Middle frontal gyrus (tissue), 1 donor: ENCODE results near the gene CCDC57.
"Not testable (repeated sequence)": the region's sequence is repeated elsewhere in the genome, so short reads cannot be mapped to it uniquely, and the experiment has no call there.

Source experiments
- DNase-seq: peaks from one replicate; pipeline ENCODE4 v3.0.0-alpha.2; 2015; ENCODE audit warnings: low spot score; ENCODE audit errors: extremely low spot score

CCDC57 gene

DNA sequence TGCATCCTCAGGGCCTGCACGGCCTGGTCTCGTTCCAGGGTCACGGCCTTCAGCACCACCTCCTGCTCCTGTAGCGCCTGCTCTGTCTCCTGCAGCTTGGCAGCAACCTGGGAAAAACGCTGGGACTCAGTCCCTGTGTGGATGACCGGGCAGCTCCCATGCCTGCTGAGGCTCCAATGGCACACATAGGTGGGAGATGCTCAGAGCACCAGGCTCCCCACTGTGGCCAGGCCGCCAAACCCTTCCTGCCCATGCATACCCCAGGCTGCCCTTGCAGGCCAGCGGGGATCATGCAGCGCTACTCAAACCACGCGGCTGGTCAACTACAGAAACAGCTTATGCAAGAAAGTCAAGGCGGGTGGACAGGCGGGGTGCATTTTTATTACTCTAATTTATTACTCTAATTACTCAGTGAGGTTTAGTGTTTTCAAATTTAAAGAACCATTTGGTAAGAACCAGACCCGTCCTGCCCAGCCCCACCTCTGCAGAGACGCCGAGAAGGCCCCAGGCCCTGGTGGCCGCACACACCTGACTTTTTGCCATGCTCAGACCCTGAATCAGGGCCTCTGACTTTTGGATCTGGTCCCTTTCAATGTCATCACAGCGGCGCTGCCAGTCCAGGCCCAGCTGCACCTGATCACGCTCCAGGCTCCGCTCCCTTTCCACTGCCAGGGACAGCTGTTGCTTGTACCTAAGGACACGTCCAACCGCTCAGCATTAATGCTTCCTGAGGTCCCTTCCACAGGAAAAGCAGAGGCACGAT, 34.0 kb downstream of the CCDC57 start:
- DNase-seq, result no peak

DNA sequence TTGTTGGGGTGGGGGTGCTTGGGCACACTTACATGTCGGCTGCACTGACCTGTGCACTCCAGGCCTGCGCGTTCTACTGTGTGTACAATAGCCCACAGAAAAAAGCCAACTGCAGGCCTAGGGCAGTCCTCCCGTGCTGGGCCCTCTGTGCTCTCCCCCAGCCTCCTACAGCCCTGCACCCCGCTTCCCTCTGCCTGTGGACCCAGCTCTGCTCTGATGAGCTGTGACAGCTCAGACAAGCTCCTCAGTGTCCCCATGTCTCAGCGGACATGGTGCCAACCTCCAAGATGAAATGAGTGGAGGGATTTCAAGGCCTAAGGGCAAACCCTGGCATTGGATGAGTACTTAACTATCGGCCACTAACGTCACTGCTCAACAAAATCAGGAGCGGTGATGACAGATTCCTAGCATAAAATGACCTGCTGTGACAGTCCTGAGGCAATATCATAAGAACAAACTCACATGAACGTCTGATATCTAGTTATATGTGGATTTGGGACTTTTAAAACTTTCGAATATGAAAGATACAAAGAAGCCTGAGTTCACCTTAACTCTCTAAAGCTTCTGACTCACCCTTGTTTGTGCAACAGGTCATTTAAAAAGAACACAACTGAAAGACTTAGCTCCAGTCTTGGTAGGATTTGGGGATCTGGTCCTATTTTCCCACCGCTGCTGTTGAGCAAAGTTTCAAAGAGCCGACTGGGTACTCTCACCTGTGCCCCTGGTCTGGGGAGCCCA, 34.7 kb downstream of the CCDC57 start:
- no peak for DNase-seq

GRCh38 chr17:82177276-82177675, 35.4 kb downstream of the CCDC57 start:
- DNase-seq, result no peak

- no peak for DNase-seq
These were observed 36.7 kb downstream of the CCDC57 start for GRCh38 chr17:82175951-82176350.

DNA sequence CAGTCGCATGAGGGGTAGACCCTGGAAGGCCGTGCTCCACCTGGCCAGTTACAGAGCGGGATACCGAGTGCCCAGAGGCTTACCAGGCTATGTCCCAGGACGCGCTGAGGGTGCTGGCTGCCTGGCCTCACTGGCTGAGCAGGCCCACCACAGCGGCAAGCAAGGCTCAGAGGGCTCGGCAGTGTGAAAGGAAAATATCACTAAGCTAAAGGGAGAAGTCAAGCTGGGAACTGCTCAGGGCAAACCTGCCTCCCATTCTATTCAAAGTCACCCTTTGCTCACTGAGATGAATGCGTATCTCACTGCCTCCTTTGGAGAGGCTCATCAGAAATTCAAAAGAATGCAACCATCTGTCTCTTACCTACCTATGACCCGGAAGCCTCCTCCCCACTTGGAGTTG, 37.4 kb downstream of the CCDC57 start:
- no peak for DNase-seq

- not testable (repeated sequence) for DNase-seq
These were observed 38.4 kb downstream of the CCDC57 start for GRCh38 chr17:82174042-82174857.

- DNase-seq, result no peak
These were observed 39.1 kb downstream of the CCDC57 start for GRCh38 chr17:82173351-82174041.

DNA sequence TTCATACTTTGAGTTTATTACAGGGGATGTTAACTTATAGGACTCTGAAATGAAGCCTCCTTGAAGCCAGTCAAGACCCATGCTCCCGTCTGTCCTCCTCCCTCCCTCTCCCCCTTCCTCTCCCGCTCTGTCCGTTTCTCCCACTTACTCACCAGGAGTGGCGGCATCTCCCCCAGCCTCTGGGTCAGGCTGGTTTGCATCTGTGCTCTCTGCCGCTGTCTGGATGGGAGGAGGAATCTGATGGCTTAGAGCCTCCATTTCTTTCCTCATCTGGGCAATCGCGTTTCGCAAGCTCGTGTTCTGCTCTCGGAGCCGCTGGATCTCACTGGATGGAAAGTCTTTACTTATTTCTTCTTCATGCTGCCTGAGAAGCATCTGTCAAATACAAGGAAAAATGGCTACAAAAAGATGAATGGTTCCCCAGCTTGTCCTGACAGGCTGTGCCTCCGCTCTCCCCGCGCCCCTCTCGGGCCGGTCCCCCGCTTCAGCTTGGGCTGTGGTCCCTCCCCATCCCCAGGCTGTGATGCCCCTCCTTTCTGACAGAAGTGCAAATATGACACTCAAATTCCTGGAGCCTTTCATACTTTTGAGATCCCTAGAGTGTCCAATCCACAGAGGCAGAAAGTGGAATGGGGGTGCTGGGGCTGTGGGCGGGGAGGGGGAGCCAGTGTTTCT, 40.0 kb downstream of the CCDC57 start:
- DNase-seq, result no peak

- DNase-seq, result no peak
These were observed 40.8 kb downstream of the CCDC57 start for GRCh38 chr17:82171750-82172375.

GRCh38 chr17:82170412-82170961, 42.2 kb downstream of the CCDC57 start:
- no peak for DNase-seq

DNA sequence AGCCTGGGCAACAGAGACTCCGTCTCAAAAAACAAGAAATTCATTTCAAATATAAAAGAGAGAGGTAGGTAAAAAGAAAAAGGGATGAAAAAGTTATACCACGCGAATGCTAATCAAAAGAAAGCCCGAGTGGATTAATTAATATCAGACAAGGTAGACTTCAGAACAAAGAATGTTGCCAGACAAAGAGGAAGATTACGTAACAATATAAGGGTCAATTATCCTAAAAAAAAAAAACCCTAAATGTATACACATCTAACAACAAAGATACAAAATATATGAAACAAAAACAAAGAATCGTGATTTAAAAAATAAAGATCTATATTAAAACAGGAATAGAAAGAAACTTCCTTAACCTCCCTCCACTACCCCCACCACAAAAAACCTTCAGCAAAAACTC, 44.1 kb downstream of the CCDC57 start:
- no peak for DNase-seq

DNA sequence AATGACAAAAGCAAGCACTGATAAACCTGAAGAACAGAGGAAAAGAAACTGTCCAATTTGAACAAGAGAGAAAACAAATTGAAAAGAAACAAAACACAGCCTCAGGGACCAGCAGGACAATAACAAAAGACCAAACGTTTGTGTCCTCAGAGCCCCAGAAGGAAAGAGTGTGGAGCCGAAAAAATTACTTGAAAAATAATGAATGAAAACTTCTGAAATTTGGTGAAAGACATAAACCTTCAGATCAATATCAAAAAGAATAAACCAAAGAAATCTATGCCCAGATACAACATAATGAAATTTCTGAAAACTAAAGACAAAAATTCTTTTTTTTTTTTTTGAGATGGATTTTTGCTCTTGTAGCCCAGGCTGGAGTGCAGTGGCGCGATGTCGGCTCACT, 45.6 kb downstream of the CCDC57 start:
- no peak for DNase-seq

DNA sequence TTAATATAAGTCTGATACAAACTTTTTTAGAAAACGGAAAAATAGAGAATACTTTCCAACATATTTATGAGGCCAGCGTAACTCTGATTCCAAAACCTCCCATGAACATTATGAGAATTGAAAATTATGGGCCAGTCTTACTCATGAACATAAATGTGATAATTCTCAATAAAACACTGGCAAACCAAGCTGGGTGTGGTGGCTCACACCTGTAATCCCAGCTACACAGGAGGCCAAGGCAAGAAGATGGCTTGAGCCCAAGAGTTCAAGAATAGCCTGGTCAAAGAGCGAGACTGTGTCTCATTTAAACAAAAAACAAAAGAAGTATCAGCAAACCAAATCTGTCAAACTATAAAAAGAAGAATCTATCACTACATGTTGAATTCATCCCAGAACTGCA, 47.8 kb downstream of the CCDC57 start:
- DNase-seq, result no peak

DNA sequence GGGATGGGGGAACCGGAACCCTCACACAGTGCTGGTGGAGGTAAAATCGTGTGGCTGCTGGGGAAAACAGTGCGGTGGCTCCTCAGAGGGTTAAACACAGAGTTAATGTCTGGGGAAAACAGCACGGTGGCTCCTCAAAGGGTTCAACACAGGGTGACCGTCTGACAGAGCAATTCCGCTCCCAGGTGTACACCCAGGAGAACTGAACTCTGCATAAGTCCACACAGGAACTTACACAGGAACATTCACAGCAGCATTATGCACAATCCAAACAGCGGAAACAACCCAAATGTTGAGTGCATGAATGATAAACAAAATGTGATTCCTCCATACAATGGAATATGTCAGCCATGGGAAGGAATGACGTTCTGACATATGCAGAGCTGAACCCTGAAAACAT, 51.4 kb downstream of the CCDC57 start:
- no peak for DNase-seq

GRCh38 chr17:82160075-82160474, 52.6 kb downstream of the CCDC57 start:
- no peak for DNase-seq

- no peak for DNase-seq
These were observed 53.8 kb downstream of the CCDC57 start for GRCh38 chr17:82158825-82159224.

DNA sequence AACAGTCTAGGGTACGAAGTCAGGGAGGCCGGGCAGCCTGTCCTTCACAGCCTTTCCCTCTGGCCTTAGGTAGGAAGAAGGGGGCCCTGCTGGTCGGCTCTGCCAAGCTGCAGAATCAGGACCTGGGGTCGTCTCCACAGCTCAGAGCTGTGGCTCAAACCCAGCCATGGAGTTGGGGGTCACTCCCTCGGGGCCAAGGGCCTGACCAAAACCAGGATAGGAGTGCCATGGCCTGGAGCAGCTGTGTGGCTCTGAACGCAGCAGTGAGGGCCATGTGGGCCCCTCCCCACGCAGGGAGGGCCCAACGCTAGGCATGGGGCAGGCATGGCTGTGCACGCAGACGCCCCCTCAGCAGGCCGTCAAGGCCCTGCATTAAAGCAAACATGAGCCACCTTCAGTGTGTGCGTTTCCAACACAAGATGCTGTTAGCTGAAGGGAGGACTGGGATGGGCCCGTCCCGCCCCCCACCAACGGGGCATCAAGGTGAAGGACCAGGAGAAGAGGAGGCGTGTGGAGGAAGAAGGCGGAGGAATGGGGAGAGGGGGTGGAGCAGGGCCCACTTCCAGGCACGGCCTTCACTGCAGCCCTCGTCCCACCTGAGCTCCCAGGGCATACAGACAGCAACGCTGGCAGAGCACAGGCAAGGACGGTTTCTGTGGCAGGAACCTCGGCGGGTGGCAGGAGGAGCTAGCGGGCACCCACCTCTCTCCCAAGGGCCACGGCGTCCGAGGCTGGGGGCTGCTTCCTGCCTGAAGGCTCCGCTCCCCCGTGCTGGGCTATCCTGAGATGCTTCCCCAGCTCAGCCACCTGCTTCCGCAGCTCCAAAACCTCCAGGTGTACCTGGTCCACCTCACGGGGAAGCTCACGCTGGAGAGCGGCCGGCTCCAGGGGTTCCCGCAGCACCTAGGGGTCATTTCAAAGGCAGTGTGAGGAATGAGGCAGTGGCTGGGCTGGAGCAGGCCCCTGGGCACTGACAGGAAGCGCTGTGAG, 55.3 kb downstream of the CCDC57 start:
- DNase-seq, result no peak

- no peak for DNase-seq
These were observed 56.2 kb downstream of the CCDC57 start for GRCh38 chr17:82156284-82156925.
